SK-N-SH (cell line): ENCODE results near the gene PRF1. TPM values are rescaled to one million over a fixed set of nuclear protein-coding genes. Genes with fewer than 3 reads are reported as not detected.

Experiments used
- CTCF ChIA-PET: fragments of 300-600, 350-600 bp; formaldehyde crosslinking; extraction: SDS; loops from one replicate; lab custom pipeline; 2021; lab: Yijun Ruan, JAX
- POLR2A ChIA-PET: fragments of 350-600 bp; sonication (Branson Sonifier 250); formaldehyde crosslinking; extraction: SDS; loops from one replicate; lab custom pipeline; 2020; ENCODE audit warnings: antibody characterized with exemption, inconsistent platforms; lab: Yijun Ruan, JAX
- DNase-seq: peaks from one replicate; pipeline ENCODE4 v3.0.0; 2012
- H2AFZ ChIP-seq: fragments of 200-600 bp; sonication (generic); 2 replicates; pipeline ENCODE4 v1.8.1; 2016; ENCODE audit warnings: antibody characterized with exemption, mild to moderate bottlenecking, low read depth
- H3F3A ChIP-seq: fragments of 200-600 bp; sonication (generic); replicated peaks from 2 replicates; pipeline ENCODE3; 2016; ENCODE audit warnings: antibody characterized with exemption, mild to moderate bottlenecking; ENCODE audit not compliant: insufficient read depth
- H3K27ac ChIP-seq, 2 experiments: fragments of 200-500 bp in 1 of 2; fragments of 200-600 bp in 1 of 2; sonication (Bioruptor generic) in 1 of 2; sonication (generic), shearing (Covaris generic) in 1 of 2; 2 replicates each; pipeline versions ENCODE4 v1.5.1 to v1.6.1; 2014 to 2016; ENCODE audit warnings: low read depth in 2 of 2, inconsistent platforms in 1 of 2, low read length in 1 of 2, mild to moderate bottlenecking in 1 of 2, mixed read lengths in 1 of 2
- H3K27me3 ChIP-seq: fragments of 200-600 bp; sonication (generic), shearing (Covaris generic); 2 replicates; pipeline ENCODE4 v1.6.1; 2016; ENCODE audit warnings: mixed run types; ENCODE audit not compliant: insufficient read depth
- H3K36me3 ChIP-seq, 2 experiments: fragments of 200-500 bp in 1 of 2; fragments of 200-600 bp in 1 of 2; sonication (Bioruptor generic) in 1 of 2; sonication (generic) in 1 of 2; replicated peaks in 1 of 2; 2 replicates each; pipeline versions ENCODE3 to v1.5.1; 2014 to 2016; ENCODE audit warnings: low read length in 1 of 2, mild to moderate bottlenecking in 1 of 2; ENCODE audit not compliant: insufficient read depth in 2 of 2, control insufficient read depth in 1 of 2
- H3K4me1 ChIP-seq, 2 experiments: fragments of 200-500 bp in 1 of 2; fragments of 200-600 bp in 1 of 2; sonication (Bioruptor generic) in 1 of 2; sonication (generic), shearing (Covaris generic) in 1 of 2; 2 replicates each; pipeline versions ENCODE4 v1.5.1 to v1.6.1; 2014 to 2016; ENCODE audit warnings: low read depth in 1 of 2, low read length in 1 of 2, mixed run types in 1 of 2; ENCODE audit not compliant: insufficient read depth in 2 of 2, control insufficient read depth in 1 of 2
- H3K4me2 ChIP-seq: fragments of 200-600 bp; sonication (generic), shearing (Covaris generic); 2 replicates; pipeline ENCODE4 v1.6.1; 2017; ENCODE audit warnings: mixed run types
- H3K4me3 ChIP-seq, 2 experiments: fragments of 200-500 bp in 1 of 2; fragments of 200-600 bp in 1 of 2; sonication (Bioruptor generic) in 1 of 2; sonication (generic), shearing (Covaris generic) in 1 of 2; 2 replicates each; pipeline versions ENCODE4 v1.5.1 to v1.8.1; 2014 to 2016; ENCODE audit warnings: low read depth in 2 of 2, inconsistent platforms in 1 of 2, low read length in 1 of 2, mild to moderate bottlenecking in 1 of 2, mixed read lengths in 1 of 2, moderate library complexity in 1 of 2
- H3K79me2 ChIP-seq: fragments of 200-600 bp; sonication (generic); 2 replicates; pipeline ENCODE4 v1.8.1; 2017; ENCODE audit warnings: mild to moderate bottlenecking; ENCODE audit not compliant: insufficient read depth
- H3K9ac ChIP-seq: fragments of 200-600 bp; sonication (generic); 2 replicates; pipeline ENCODE4 v1.6.1; 2017; ENCODE audit warnings: mixed run types
- H3K9me2 ChIP-seq: fragments of 200-600 bp; sonication (generic); 2 replicates; pipeline ENCODE4 v1.6.1; 2017; ENCODE audit warnings: mixed run types
- H3K9me3 ChIP-seq: fragments of 200-600 bp; sonication (generic); 2 replicates; pipeline ENCODE4 v1.6.1; 2017; ENCODE audit warnings: mixed run types, mild to moderate bottlenecking, moderate library complexity
- H4K20me1 ChIP-seq: fragments of 200-600 bp; sonication (generic); 2 replicates; pipeline ENCODE4 v1.6.1; 2017; ENCODE audit warnings: mild to moderate bottlenecking, mixed run types; ENCODE audit not compliant: insufficient read depth
- CHD2 ChIP-seq: fragments of 150-350 bp; IDR thresholded peaks from 2 replicates; pipeline ENCODE4 v1.6.1; 2018; ENCODE audit warnings: low read length; ENCODE audit not compliant: partially characterized antibody
- ELF1 ChIP-seq: IDR thresholded peaks from 2 replicates; pipeline ENCODE4 v1.4.0; 2012
- EP300 ChIP-seq, 2 experiments: IDR thresholded peaks; 2 replicates each; pipeline versions ENCODE4 v1.4.0 to v1.6.1; 2012; ENCODE audit warnings: borderline replicate concordance in 1 of 2, low read depth in 1 of 2, low read length in 1 of 2
- GABPA ChIP-seq: IDR thresholded peaks from 2 replicates; pipeline ENCODE4 v1.4.0; 2012; ENCODE audit warnings: low read depth, mild to moderate bottlenecking
- GATA2 ChIP-seq: sonication (generic); formaldehyde crosslinking; IDR thresholded peaks from 2 replicates; pipeline ENCODE4 v1.5.0; 2020; ENCODE audit warnings: mild to moderate bottlenecking, missing genetic modification reagents
- IRF3 ChIP-seq: fragments of 150-350 bp; IDR thresholded peaks from 2 replicates; pipeline ENCODE4 v1.6.1; 2016; ENCODE audit warnings: mild to moderate bottlenecking, low read depth, low read length
- JUND ChIP-seq: IDR thresholded peaks from 2 replicates; pipeline ENCODE4 v1.4.0; 2012
- MAX ChIP-seq: IDR thresholded peaks from 2 replicates; pipeline ENCODE4 v1.4.0; 2012; ENCODE audit warnings: low read depth
- MEF2A ChIP-seq: IDR thresholded peaks from 2 replicates; pipeline ENCODE4 v1.4.0; 2012; ENCODE audit warnings: low read depth, borderline replicate concordance
- MXI1 ChIP-seq: IDR thresholded peaks from 2 replicates; pipeline ENCODE4 v1.6.1; 2012; ENCODE audit warnings: mild to moderate bottlenecking, low read depth, low read length, improper control_type of control experiment
- NFIC ChIP-seq: IDR thresholded peaks from 2 replicates; pipeline ENCODE4 v1.4.0; 2012; ENCODE audit warnings: borderline replicate concordance
- PBX3 ChIP-seq: IDR thresholded peaks from 2 replicates; pipeline ENCODE4; 2012
- POLR2AphosphoS5 ChIP-seq: IDR thresholded peaks from 2 replicates; pipeline ENCODE4 v1.6.1; 2012; ENCODE audit warnings: low read depth, low read length
- RCOR1 ChIP-seq: fragments of 150-350 bp; IDR thresholded peaks from 2 replicates; pipeline ENCODE4 v1.6.1; 2017; ENCODE audit warnings: antibody characterized with exemption, low read length
- RFX5 ChIP-seq: IDR thresholded peaks from 2 replicates; pipeline ENCODE4 v1.6.1; 2012; ENCODE audit warnings: mild to moderate bottlenecking, improper control_type of control experiment, low read length
- RXRA ChIP-seq: IDR thresholded peaks from 2 replicates; pipeline ENCODE4 v1.4.0; 2012; ENCODE audit warnings: low read depth, mild to moderate bottlenecking, borderline replicate concordance
- SIN3A ChIP-seq: IDR thresholded peaks from 2 replicates; pipeline ENCODE4 v1.6.1; 2012; ENCODE audit warnings: low read depth, mild to moderate bottlenecking, low read length, moderate library complexity, borderline replicate concordance
- SMC3 ChIP-seq: IDR thresholded peaks from 2 replicates; pipeline ENCODE4 v1.6.1; 2012; ENCODE audit warnings: low read depth, low read length, improper control_type of control experiment
- TAF1 ChIP-seq: IDR thresholded peaks from 2 replicates; pipeline ENCODE4 v1.6.1; 2012; ENCODE audit warnings: low read depth, mild to moderate bottlenecking, low read length, moderate library complexity, borderline replicate concordance
- TCF12 ChIP-seq: IDR thresholded peaks from 2 replicates; pipeline ENCODE4 v1.4.0; 2012
- TEAD4 ChIP-seq: IDR thresholded peaks from 2 replicates; pipeline ENCODE4 v1.4.0; 2012; ENCODE audit warnings: mild to moderate bottlenecking, borderline replicate concordance; ENCODE audit not compliant: insufficient read depth
- WGBS: methylation state at CpG from one replicate; pipeline ENCODE4 v1.1.6; 2017; ENCODE audit warnings: low lambda C conversion rate; 5-methylcytosine and 5-hydroxymethylcytosine counted together
- polyA plus RNA-seq, 3 experiments: library from polyadenylated mRNA; depleted of rRNA; stranded (reverse); fragments of >200 nt; gene quantifications; 2 replicates each; pipeline ENCODE4 v1.2.3, GENCODE V29; 2012
- TF ChIP-seq, protein P1 (sequence below): fragments of 150-350 bp; IDR thresholded peaks from 2 replicates; pipeline ENCODE4 v1.6.1; 2017; ENCODE audit warnings: antibody characterized with exemption, low read length, low read depth, borderline replicate concordance

Gene PRF1
- polyA plus RNA-seq, 1 of the 3 experiments (the other 2 are of a cell fraction): not detected

DNA sequence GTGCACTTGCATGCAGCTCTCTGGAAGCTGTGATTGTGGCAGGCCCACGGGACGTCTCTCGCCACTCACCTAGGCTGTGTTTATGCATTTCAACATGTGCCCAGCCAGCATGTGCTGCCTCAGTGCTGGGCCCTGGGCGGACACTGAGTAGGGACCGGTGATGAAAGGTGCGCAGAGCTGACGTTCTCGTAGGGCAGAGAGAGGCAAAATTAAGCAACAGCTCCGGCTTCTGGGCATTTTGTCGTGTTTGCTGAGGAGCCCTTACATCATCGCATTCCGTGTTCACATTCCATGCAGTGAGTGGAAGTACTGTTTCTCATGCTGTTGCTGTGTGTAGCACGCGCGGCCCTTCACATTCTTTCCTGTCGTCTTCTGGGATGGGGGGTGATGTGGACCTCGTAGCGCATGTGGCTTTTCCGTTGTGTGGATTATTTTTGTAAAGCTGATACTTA lies 50.5 kb downstream of the PRF1 start:
- Histone ChIP-seq H3K4me2 (no peak overlapping the region), H3K27ac (no peak overlapping the region), H3K9me3 (no peaks in the 10 kb centered on the region), H3K4me1 (peaks cover 3 to 5% of the 10 kb centered on the region in 2 experiments; a peak in 2 of 4 replicates), H3K9me2 (no peaks in the 10 kb centered on the region), H4K20me1 (no peaks in the 10 kb centered on the region), H3K27me3 (no peaks in the 10 kb centered on the region), H2AFZ (no peak overlapping the region), H3K79me2 (no peaks in the 10 kb centered on the region), H3K36me3 (no peaks in the 10 kb centered on the region), H3K4me3 (no peak overlapping the region), H3K9ac (no peak overlapping the region), H3F3A (no peaks in the 10 kb centered on the region)
- ChIA-PET POLR2A (no interaction called here), CTCF (interaction anchor here (0.9 to 8.4 kb wide), 8 partner anchors 9 to 327 kb away, joined by 3 to 118 read pairs (median 4); no protein-coding TSS in a partner anchor)
- TF ChIP-seq POLR2AphosphoS5 (no peak), RFX5 (no peak), IRF3 (no peak), RXRA (no peak), GATA2 (no peak), TEAD4 (no peak), SMC3 (no peak), MEF2A (no peak), NFIC (no peak), PBX3 (no peak), EP300 (IDR thresholded peaks at IDR 0.05; ENCODE audit: borderline replicate concordance in 1 of 2, low read depth in 1 of 2, low read length in 1 of 2) (no peak), CHD2 (no peak), MXI1 (no peak)
- TF ChIP-seq, protein P1, sequence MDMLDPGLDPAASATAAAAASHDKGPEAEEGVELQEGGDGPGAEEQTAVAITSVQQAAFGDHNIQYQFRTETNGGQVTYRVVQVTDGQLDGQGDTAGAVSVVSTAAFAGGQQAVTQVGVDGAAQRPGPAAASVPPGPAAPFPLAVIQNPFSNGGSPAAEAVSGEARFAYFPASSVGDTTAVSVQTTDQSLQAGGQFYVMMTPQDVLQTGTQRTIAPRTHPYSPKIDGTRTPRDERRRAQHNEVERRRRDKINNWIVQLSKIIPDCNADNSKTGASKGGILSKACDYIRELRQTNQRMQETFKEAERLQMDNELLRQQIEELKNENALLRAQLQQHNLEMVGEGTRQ: no peak
- 87% methylated on average over 19 of the region's 19 CpGs for WGBS
- no peak for DNase-seq

DNA sequence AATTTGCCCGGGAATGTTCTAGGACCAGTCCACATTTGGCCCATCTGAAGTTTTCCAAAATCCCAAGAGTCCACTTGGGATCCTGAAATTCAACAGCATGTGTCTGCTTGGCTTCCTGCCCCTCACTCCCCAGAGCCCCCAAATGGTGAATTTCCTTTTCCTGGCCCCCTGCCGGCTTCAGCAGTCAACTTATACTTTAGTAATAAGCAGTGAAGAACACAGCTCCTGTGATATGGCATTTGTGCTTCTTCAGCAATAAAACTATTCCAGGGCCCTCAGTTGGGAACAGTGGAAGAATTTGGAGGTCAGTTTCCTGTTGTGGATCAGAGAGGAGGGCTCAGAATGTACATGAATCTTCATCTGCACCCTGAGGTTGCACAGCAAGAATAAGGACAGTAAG lies 51.1 kb downstream of the PRF1 start:
- H3K79me2 ChIP-seq: no peaks in the 10 kb centered on the region
- no peaks in the 10 kb centered on the region for H3K36me3 ChIP-seq
- H3K4me2 ChIP-seq: no peak overlapping the region
- H4K20me1 ChIP-seq: no peaks in the 10 kb centered on the region
- peaks cover 3 to 5% of the 10 kb centered on the region in 2 experiments; a peak in 2 of 4 replicates for H3K4me1 ChIP-seq
- TF ChIP-seq MAX (no peak), RFX5 (no peak), SIN3A (no peak), ELF1 (no peak), NFIC (no peak), RXRA (no peak), MEF2A (no peak), TEAD4 (no peak), GABPA (no peak), TAF1 (no peak), IRF3 (no peak), RCOR1 (no peak), JUND (no peak), TCF12 (no peak)
- TF ChIP-seq, all 33 proteins: peak for 0
- no peak overlapping the region for H3K27ac ChIP-seq
- H3K9me3 ChIP-seq: no peaks in the 10 kb centered on the region
- no peak for DNase-seq
- ChIA-PET POLR2A (no interaction called here), CTCF (interaction anchor here (0.7 to 8.4 kb wide), 8 partner anchors 9 to 330 kb away, joined by 3 to 118 read pairs (median 4); no protein-coding TSS in a partner anchor)
- WGBS: 67% methylated on average over 1 of the region's 2 CpGs
- H3K4me3 ChIP-seq: no peak overlapping the region
- no peak overlapping the region for H3K9ac ChIP-seq
- no peaks in the 10 kb centered on the region for H3K9me2 ChIP-seq
- no peaks in the 10 kb centered on the region for H3K27me3 ChIP-seq
- H3F3A ChIP-seq: no peaks in the 10 kb centered on the region
- no peak overlapping the region for H2AFZ ChIP-seq
